Ishikawa (cell line): ENCODE results near the gene HIF1A.

Experiments
- CEBPB ChIP-seq: IDR thresholded peaks from 2 replicates; pipeline ENCODE4 v1.6.1; 2012
- CREB1 ChIP-seq: IDR thresholded peaks from 2 replicates; pipeline ENCODE4 v1.6.1; 2012; ENCODE audit warnings: low read depth
- EP300 ChIP-seq: IDR thresholded peaks from 2 replicates; pipeline ENCODE4 v1.6.1; 2012; ENCODE audit warnings: borderline replicate concordance
- RAD21 ChIP-seq: IDR thresholded peaks from 2 replicates; pipeline ENCODE4 v1.6.1; 2012; ENCODE audit warnings: low read depth
- TAF1 ChIP-seq: IDR thresholded peaks from 2 replicates; pipeline ENCODE4 v1.6.1; 2012; ENCODE audit warnings: low read depth, mild to moderate bottlenecking
- ZBTB7A ChIP-seq: IDR thresholded peaks from 2 replicates; pipeline ENCODE4 v1.6.1; 2012; ENCODE audit warnings: low read depth
- TF ChIP-seq, protein P1 (sequence below): IDR thresholded peaks from 2 replicates; pipeline ENCODE4 v1.6.1; 2012; ENCODE audit warnings: low read depth, mild to moderate bottlenecking

DNA sequence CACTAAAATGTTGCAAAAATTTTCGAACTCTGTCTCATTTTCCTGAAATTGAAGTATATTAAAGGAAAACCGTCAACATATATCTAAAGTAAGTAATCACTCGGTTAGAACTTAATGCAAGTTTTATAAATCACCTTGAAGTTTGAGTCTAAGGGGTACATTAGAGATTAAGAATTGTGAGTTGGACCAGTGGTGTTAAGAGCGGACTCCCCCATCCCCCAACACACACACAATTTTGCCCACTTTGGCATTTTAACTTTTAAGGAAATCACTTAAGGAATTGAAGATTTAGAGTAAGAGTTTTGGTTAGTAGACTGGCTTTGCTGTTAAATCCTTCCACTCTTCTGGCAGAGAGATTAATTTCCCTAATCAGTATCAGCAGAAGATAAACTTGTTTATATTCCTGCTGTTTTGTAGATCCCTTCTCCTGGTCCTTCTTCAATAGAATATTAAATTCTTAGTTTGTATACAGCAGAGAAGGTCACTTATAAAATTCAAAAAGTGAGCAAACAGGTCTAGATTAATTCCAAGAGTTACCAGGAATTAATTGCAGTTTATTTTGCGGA lies 1.5 kb downstream of the HIF1A start:
- TF ChIP-seq TAF1 (no peak), EP300 (no peak), CEBPB (no peak), RAD21 (no peak), CREB1 (no peak), ZBTB7A (no peak)
- TF ChIP-seq, protein P1, sequence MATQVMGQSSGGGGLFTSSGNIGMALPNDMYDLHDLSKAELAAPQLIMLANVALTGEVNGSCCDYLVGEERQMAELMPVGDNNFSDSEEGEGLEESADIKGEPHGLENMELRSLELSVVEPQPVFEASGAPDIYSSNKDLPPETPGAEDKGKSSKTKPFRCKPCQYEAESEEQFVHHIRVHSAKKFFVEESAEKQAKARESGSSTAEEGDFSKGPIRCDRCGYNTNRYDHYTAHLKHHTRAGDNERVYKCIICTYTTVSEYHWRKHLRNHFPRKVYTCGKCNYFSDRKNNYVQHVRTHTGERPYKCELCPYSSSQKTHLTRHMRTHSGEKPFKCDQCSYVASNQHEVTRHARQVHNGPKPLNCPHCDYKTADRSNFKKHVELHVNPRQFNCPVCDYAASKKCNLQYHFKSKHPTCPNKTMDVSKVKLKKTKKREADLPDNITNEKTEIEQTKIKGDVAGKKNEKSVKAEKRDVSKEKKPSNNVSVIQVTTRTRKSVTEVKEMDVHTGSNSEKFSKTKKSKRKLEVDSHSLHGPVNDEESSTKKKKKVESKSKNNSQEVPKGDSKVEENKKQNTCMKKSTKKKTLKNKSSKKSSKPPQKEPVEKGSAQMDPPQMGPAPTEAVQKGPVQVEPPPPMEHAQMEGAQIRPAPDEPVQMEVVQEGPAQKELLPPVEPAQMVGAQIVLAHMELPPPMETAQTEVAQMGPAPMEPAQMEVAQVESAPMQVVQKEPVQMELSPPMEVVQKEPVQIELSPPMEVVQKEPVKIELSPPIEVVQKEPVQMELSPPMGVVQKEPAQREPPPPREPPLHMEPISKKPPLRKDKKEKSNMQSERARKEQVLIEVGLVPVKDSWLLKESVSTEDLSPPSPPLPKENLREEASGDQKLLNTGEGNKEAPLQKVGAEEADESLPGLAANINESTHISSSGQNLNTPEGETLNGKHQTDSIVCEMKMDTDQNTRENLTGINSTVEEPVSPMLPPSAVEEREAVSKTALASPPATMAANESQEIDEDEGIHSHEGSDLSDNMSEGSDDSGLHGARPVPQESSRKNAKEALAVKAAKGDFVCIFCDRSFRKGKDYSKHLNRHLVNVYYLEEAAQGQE, result no peak
